GM21619 (cell line): ENCODE data around the gene SRRM5.
"Not testable (repeated sequence)": the region's sequence is repeated elsewhere in the genome, so short reads cannot be mapped to it uniquely, and the experiment has no call there.

Source experiments
- ATAC-seq: cut with Tn5 transposase; IDR thresholded peaks from one replicate; pipeline ENCODE4 v1.9.1; 2021; ENCODE audit not compliant: unreplicated experiment

Gene SRRM5

GRCh38 chr19:43636121-43636683 lies 24.3 kb downstream of the SRRM5 start:
- ATAC-seq = no peak

- ATAC-seq = no peak
Measured at GRCh38 chr19:43638214-43638994, 26.5 kb downstream of the SRRM5 start.

- no peak for ATAC-seq
Measured at GRCh38 chr19:43638995-43639518, 27.2 kb downstream of the SRRM5 start.

GRCh38 chr19:43639519-43640423 lies 27.9 kb downstream of the SRRM5 start, which contains the start of gene CADM4:
Gene CADM4 (minus strand): TSS chr19:43639850. CDS start chr19:43639790, 60 bp downstream.
- no peak for ATAC-seq

- no peak for ATAC-seq
Measured at GRCh38 chr19:43640424-43640757, 28.5 kb downstream of the SRRM5 start.

GRCh38 chr19:43641333-43641732 lies 29.4 kb downstream of the SRRM5 start:
- ATAC-seq = no peak

- no peak for ATAC-seq
Measured at GRCh38 chr19:43642531-43642930, 30.6 kb downstream of the SRRM5 start.

- no peak for ATAC-seq
Measured at GRCh38 chr19:43643326-43643725, 31.4 kb downstream of the SRRM5 start.

- ATAC-seq = no peak
Measured at GRCh38 chr19:43644181-43644580, 32.3 kb downstream of the SRRM5 start.

GRCh38 chr19:43648633-43649032 lies 36.7 kb downstream of the SRRM5 start:
- ATAC-seq = no peak

GRCh38 chr19:43649514-43649913 lies 37.6 kb downstream of the SRRM5 start:
- ATAC-seq = no peak

- not testable (repeated sequence) for ATAC-seq
Measured at GRCh38 chr19:43650276-43650675, 38.4 kb downstream of the SRRM5 start.

GRCh38 chr19:43651758-43652545 lies 40.1 kb downstream of the SRRM5 start:
- no peak for ATAC-seq

- ATAC-seq = no peak
Measured at GRCh38 chr19:43652546-43652874, 40.6 kb downstream of the SRRM5 start.

- ATAC-seq = no peak
Measured at GRCh38 chr19:43656436-43656835, 44.5 kb downstream of the SRRM5 start.

- ATAC-seq = no peak
Measured at GRCh38 chr19:43658001-43658400, 46.1 kb downstream of the SRRM5 start.

- ATAC-seq = no peak
Measured at GRCh38 chr19:43658494-43658893, 46.6 kb downstream of the SRRM5 start.

GRCh38 chr19:43660301-43660970 lies 48.5 kb downstream of the SRRM5 start:
- ATAC-seq = no peak

GRCh38 chr19:43660971-43661360 lies 49.1 kb downstream of the SRRM5 start:
- no peak for ATAC-seq

GRCh38 chr19:43662487-43662886 lies 50.6 kb downstream of the SRRM5 start:
- ATAC-seq = no peak
